MM.1S (cell line): Measurements from ENCODE around the gene TADA2A.

Experiments used
- DNase-seq: peaks from one replicate; pipeline ENCODE4 v3.0.0-alpha.2; 2015
- H2AFZ ChIP-seq: fragments of 300-600 bp; sonication (generic); 2 replicates; pipeline ENCODE4 v1.6.0; 2016; ENCODE audit warnings: antibody characterized with exemption, low read length
- H3F3A ChIP-seq: fragments of 300-600 bp; sonication (generic); 2 replicates; pipeline ENCODE4 v1.6.1; 2016; ENCODE audit warnings: mild to moderate bottlenecking, antibody characterized with exemption, low read length, moderate library complexity, mixed read lengths; ENCODE audit not compliant: insufficient read depth
- H3K27ac ChIP-seq: fragments of 300-600 bp; sonication (generic); 2 replicates; pipeline ENCODE4 v1.5.1; 2016; ENCODE audit warnings: mild to moderate bottlenecking, low read length
- H3K27me3 ChIP-seq: fragments of 300-600 bp; sonication (generic); replicated peaks from 2 replicates; pipeline ENCODE4 v1.6.0; 2016; ENCODE audit warnings: low read length; ENCODE audit not compliant: insufficient read depth
- H3K36me3 ChIP-seq: fragments of 300-600 bp; sonication (generic); replicated peaks from 2 replicates; pipeline ENCODE4 v1.6.1; 2016; ENCODE audit warnings: mild to moderate bottlenecking, low read length, mixed read lengths; ENCODE audit not compliant: insufficient read depth
- H3K4me1 ChIP-seq: fragments of 300-600 bp; sonication (generic); 2 replicates; pipeline ENCODE4 v1.6.1; 2016; ENCODE audit warnings: low read length, mixed read lengths
- H3K4me2 ChIP-seq: fragments of 300-600 bp; sonication (generic); 2 replicates; pipeline ENCODE4 v1.6.0; 2016; ENCODE audit warnings: low read depth, low read length
- H3K4me3 ChIP-seq: fragments of 300-600 bp; sonication (generic); 2 replicates; pipeline ENCODE4 v1.5.1; 2016; ENCODE audit warnings: low read length, mixed read lengths
- H3K79me2 ChIP-seq: fragments of 300-600 bp; sonication (generic); 2 replicates; pipeline ENCODE4 v1.6.1; 2016; ENCODE audit warnings: mixed run types, low read length, mixed read lengths
- H3K9ac ChIP-seq: fragments of 300-600 bp; sonication (generic); 2 replicates; pipeline ENCODE4 v1.6.1; 2016; ENCODE audit warnings: low read length, mixed read lengths
- H3K9me2 ChIP-seq: fragments of 300-600 bp; sonication (generic); replicated peaks from 2 replicates; pipeline ENCODE4 v1.6.1; 2016; ENCODE audit warnings: mild to moderate bottlenecking, low read length, mixed read lengths; ENCODE audit not compliant: insufficient read depth
- H3K9me3 ChIP-seq: fragments of 300-600 bp; sonication (generic); replicated peaks from 2 replicates; pipeline ENCODE4 v1.6.1; 2016; ENCODE audit warnings: mild to moderate bottlenecking, low read length, mixed read lengths; ENCODE audit not compliant: insufficient read depth
- H4K20me1 ChIP-seq: fragments of 300-600 bp; sonication (generic); 2 replicates; pipeline ENCODE4 v1.6.1; 2016; ENCODE audit warnings: mild to moderate bottlenecking, low read length, moderate library complexity, mixed read lengths; ENCODE audit not compliant: insufficient read depth
- CTCF ChIP-seq: fragments of 300-600 bp; sonication (generic); IDR thresholded peaks from 2 replicates; pipeline ENCODE4 v1.5.1; 2016; ENCODE audit warnings: antibody characterized with exemption, low read length, mixed read lengths
- EZH2 ChIP-seq: fragments of 300-600 bp; sonication (generic); optimal IDR thresholded peaks from 2 replicates; pipeline ENCODE3; 2017; ENCODE audit warnings: low read depth, mild to moderate bottlenecking, antibody characterized with exemption, low read length, mixed read lengths
- EZH2phosphoT487 ChIP-seq: fragments of 300-600 bp; sonication (generic); IDR thresholded peaks from 2 replicates; pipeline ENCODE4 v1.6.1; 2018; ENCODE audit warnings: antibody characterized with exemption, low read length

Gene TADA2A

GRCh38 chr17:37359682-37360188, 47.0 kb upstream of the TADA2A start:
- H3K9me3 ChIP-seq = no peaks in the 10 kb centered on the region
- H3K9ac ChIP-seq = peak overlapping the region; percentile 62
- no peaks in the 10 kb centered on the region for H3K9me2 ChIP-seq
- no peak for TF ChIP-seq EZH2phosphoT487
- TF ChIP-seq CTCF = no peak
- no peak for TF ChIP-seq EZH2
- peak overlapping the region; percentile 56 for H3K4me3 ChIP-seq
- H2AFZ ChIP-seq = peak overlapping the region; percentile 92
- 0 out of 2 replicates have a peak, but pooled peaks cover 5% of the 10 kb centered on the region for H3K4me1 ChIP-seq
- DNase-seq = no peak
- no peaks in the 10 kb centered on the region for H3K36me3 ChIP-seq
- peak overlapping the region; percentile 51 for H3K4me2 ChIP-seq
- peaks cover 5% of the 10 kb centered on the region; the same call in 1 of the 2 replicates for H3F3A ChIP-seq
- H4K20me1 ChIP-seq = no peaks in the 10 kb centered on the region
- no peaks in the 10 kb centered on the region for H3K27me3 ChIP-seq
- no peak overlapping the region; the same call in 1 of the 2 replicates for H3K27ac ChIP-seq
- peaks cover 31% of the 10 kb centered on the region for H3K79me2 ChIP-seq

- H2AFZ ChIP-seq = no peak overlapping the region
- no peak overlapping the region for H3K4me2 ChIP-seq
- peaks cover 5% of the 10 kb centered on the region; the same call in 1 of the 2 replicates for H3F3A ChIP-seq
- 0 out of 2 replicates have a peak, but pooled peaks cover 5% of the 10 kb centered on the region for H3K4me1 ChIP-seq
- H4K20me1 ChIP-seq = no peaks in the 10 kb centered on the region
- H3K9ac ChIP-seq = no peak overlapping the region
- peaks cover 25% of the 10 kb centered on the region for H3K79me2 ChIP-seq
- no peaks in the 10 kb centered on the region for H3K27me3 ChIP-seq
- no peak overlapping the region for H3K4me3 ChIP-seq
- H3K9me3 ChIP-seq = no peaks in the 10 kb centered on the region
- no peaks in the 10 kb centered on the region for H3K36me3 ChIP-seq
- no peak overlapping the region for H3K27ac ChIP-seq
- no peaks in the 10 kb centered on the region for H3K9me2 ChIP-seq
- no peak for TF ChIP-seq CTCF
- TF ChIP-seq EZH2phosphoT487 = no peak
- TF ChIP-seq EZH2 = no peak
- no peak for DNase-seq
Observed at GRCh38 chr17:37360632-37361031, 46.1 kb upstream of the TADA2A start.

- H3K4me3 ChIP-seq = no peak overlapping the region
- H4K20me1 ChIP-seq = no peaks in the 10 kb centered on the region
- no peak overlapping the region for H2AFZ ChIP-seq
- no peaks in the 10 kb centered on the region for H3K9me3 ChIP-seq
- H3K27me3 ChIP-seq = no peaks in the 10 kb centered on the region
- peaks cover 23% of the 10 kb centered on the region for H3K79me2 ChIP-seq
- H3K9ac ChIP-seq = no peak overlapping the region
- H3K27ac ChIP-seq = no peak overlapping the region
- no peak overlapping the region for H3K4me2 ChIP-seq
- no peaks in the 10 kb centered on the region for H3K36me3 ChIP-seq
- 0 out of 2 replicates have a peak, but pooled peaks cover 5% of the 10 kb centered on the region for H3K4me1 ChIP-seq
- no peaks in the 10 kb centered on the region for H3K9me2 ChIP-seq
- no peak for DNase-seq
- TF ChIP-seq CTCF (no peak), EZH2phosphoT487 (no peak), EZH2 (no peak)
- H3F3A ChIP-seq = peaks cover 5% of the 10 kb centered on the region; the same call in 1 of the 2 replicates
Observed at GRCh38 chr17:37361543-37361942, 45.1 kb upstream of the TADA2A start.
